Measurements from ENCODE around the gene GNA15. TPM values are rescaled to one million over a fixed set of nuclear protein-coding genes. Genes with fewer than 3 reads are reported as not detected.
"Not testable (repeated sequence)": the region's sequence is repeated elsewhere in the genome, so short reads cannot be mapped to it uniquely, and the experiment has no call there.

The GNA15 gene, protein sequence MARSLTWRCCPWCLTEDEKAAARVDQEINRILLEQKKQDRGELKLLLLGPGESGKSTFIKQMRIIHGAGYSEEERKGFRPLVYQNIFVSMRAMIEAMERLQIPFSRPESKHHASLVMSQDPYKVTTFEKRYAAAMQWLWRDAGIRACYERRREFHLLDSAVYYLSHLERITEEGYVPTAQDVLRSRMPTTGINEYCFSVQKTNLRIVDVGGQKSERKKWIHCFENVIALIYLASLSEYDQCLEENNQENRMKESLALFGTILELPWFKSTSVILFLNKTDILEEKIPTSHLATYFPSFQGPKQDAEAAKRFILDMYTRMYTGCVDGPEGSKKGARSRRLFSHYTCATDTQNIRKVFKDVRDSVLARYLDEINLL
- 1.6 TPM for polyA plus RNA-seq (ENCODE audit: insufficient read length)

DNA sequence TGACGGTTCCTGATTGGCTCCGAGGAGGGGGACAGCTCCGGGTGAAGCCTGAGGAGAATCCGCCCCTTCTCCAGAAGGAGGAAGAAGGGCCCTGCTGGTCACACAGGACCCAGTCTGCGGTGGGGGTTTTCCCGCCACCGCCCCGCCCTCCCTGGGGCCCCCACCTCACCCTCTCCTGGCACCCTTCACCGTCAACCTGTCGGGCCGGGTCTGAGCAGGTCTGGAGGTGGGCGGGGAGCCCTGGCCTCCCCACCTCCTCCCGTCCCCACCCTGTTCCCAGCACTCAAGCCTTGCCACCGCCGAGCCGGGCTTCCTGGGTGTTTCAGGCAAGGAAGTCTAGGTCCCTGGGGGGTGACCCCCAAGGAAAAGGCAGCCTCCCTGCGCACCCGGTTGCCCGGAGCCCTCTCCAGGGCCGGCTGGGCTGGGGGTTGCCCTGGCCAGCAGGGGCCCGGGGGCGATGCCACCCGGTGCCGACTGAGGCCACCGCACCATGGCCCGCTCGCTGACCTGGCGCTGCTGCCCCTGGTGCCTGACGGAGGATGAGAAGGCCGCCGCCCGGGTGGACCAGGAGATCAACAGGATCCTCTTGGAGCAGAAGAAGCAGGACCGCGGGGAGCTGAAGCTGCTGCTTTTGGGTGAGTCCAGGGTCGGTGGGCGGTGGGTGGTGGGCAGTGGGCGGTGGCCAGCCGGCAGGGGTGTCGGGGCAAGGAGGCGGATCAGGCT, at the start of gene GNA15:
GNA15 (plus strand) TSS at position 73 of the 723 bp plus-strand sequence; CDS start at position 491, 418 bp downstream.
- DNase-seq (ENCODE audit: low read depth) = no peak

DNA sequence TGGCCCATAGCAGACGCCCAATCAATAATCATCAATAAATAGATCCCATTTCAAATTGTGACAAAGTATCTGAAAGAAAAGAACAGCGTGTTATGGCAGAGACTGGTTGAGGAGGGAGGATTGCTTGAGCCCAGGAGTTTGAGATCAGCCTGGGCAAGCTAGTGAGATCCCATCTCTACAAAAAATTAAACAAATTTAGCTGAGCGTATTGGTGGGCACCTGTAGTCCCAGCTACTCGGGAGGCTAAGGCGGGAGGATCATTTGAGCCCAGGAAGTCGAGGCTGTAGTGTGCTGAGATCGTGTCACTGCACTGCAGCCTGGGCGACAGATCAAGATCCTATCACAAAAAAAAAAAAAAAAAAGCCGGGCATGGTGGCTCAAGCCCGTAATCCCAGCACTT, 48.1 kb upstream of the GNA15 start:
- no peak for DNase-seq (ENCODE audit: low read depth)

GRCh38 chr19:3089299-3089855, 46.5 kb upstream of the GNA15 start:
- not testable (repeated sequence) for DNase-seq (ENCODE audit: low read depth)

GRCh38 chr19:3094601-3095440, 41.0 kb upstream of the GNA15 start:
- no peak for DNase-seq (ENCODE audit: low read depth)

- no peak for DNase-seq (ENCODE audit: low read depth)
These were observed 40.2 kb upstream of the GNA15 start for GRCh38 chr19:3095441-3096191.

DNA sequence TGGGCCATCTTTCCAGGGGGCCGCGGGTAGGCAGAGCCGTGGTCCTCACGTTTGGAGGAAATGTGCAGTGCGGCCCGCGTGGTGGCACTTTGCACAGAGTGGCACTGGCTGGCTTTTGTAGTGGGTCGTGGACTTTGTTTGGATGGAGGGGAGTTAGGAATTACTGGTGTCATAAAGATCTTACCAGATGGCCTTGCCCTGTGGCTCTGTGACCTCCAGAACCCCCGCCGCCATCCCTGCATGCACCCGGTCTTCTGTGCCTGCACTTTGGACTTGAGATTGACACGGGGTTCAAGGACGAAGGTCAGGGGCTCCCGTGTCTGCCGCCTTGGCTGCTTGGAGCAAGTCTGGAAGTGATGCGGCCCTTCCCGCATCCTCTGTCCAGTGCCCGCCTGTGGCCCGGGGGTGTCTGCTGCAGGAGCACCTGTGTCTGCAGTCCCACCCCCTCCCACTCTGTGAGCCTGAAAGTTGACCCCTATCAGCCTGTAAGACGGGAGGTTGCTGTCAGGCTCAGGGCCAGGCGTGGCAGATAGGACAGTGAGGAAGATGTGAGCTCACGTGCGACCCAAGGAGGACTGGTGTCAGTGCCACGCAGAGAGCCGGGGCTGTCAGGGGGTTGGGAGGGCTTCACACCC, 39.4 kb upstream of the GNA15 start:
- DNase-seq (ENCODE audit: low read depth) = no peak

DNA sequence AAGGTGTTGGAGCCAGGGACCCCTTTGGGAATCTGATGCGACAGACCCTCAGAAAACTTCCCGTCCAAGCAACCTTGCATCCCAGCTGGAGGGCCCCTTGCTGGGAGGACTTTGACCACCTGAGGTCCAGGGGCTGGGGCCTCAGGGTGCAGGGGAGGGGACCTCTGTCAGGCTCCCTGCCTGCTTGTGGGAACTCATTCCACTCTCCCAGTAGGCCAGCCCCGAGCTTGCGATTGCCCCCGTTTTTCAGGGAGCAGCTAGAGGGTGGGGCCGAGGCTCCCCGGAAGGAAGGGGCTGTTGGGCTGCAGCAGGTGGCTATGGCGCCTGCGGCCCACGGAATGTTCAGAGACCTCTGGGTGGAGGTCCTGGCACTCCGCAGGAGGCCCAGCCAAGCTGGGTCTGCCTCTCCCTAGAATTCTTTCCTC, 38.9 kb upstream of the GNA15 start:
- DNase-seq (ENCODE audit: low read depth) = no peak

DNA sequence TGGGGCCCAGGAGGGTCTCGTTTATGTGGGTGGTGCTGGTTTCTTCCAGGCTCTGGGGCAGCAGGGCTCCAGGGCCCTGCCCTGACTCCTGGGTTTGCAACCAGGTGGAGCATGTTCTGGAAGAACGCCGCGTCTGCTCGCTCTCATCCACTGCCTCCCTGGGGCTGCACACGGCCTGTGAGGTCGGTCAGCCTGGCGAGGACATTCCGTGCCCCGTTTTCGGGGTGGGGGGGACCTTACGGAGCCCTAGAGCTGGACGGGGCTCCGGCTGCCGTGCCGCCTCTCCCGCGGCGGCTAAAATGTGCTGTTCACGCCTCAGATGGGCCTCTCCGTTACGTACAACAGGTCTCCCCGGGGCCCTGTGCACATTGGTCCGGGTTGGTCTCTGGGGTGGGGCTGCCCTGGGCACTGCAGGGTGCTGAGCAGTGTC, 38.4 kb upstream of the GNA15 start:
- no peak for DNase-seq (ENCODE audit: low read depth)

GRCh38 chr19:3098141-3098514, 37.7 kb upstream of the GNA15 start:
- no peak for DNase-seq (ENCODE audit: low read depth)

- no peak for DNase-seq (ENCODE audit: low read depth)
These were observed 37.1 kb upstream of the GNA15 start for GRCh38 chr19:3098515-3099346.

GRCh38 chr19:3099347-3100145, 36.3 kb upstream of the GNA15 start:
- DNase-seq (ENCODE audit: low read depth) = no peak

GRCh38 chr19:3100331-3100730, 35.5 kb upstream of the GNA15 start:
- DNase-seq (ENCODE audit: low read depth) = no peak

DNA sequence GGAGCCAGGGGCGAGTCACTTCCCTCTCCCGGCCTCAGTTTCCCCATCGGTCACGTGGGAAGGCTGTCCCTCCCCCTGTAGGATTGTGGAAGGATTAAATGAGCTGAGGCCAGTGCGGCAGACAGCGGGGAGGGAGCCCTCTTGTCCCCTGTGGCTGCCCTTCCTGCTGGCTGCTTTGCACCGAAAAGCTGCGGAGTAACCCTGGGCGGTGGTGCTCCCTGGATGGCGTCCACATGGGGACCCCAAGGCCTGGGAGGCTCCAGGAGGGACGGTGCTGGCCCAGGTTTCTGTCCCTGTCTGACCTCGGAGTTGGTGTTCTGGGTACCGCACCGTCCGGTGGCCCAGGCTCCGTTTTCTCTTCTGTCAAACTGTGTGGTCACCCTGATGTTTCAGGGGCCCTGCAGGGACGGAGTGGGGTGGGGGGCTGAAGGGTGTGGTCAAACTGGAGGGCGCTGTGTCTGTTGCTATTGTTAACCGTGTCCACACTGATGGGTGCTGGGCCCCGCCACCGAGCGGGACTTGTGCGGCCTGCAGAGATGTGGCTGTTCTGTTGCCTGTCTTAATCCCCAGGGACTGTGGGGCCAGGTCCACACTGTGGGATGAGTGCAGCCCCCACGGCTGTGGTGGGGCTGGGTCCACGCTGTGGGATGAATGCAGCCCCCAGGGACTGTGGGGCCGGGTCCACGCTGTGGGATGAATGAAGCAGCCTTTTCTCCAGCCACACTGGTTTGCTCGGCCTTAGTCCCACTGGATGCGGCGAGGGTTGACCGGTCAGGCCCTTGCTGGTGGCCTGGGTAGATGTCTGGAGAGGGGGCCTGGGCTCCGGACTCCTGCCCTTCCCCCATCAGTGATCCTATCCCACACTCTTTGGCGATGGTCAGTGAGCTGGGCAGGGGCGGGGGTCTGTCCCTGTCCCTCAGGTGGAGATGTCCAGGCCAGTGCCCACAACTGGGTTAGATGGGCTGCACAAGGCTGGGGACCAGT, 34.8 kb upstream of the GNA15 start:
- no peak for DNase-seq (ENCODE audit: low read depth)

DNA sequence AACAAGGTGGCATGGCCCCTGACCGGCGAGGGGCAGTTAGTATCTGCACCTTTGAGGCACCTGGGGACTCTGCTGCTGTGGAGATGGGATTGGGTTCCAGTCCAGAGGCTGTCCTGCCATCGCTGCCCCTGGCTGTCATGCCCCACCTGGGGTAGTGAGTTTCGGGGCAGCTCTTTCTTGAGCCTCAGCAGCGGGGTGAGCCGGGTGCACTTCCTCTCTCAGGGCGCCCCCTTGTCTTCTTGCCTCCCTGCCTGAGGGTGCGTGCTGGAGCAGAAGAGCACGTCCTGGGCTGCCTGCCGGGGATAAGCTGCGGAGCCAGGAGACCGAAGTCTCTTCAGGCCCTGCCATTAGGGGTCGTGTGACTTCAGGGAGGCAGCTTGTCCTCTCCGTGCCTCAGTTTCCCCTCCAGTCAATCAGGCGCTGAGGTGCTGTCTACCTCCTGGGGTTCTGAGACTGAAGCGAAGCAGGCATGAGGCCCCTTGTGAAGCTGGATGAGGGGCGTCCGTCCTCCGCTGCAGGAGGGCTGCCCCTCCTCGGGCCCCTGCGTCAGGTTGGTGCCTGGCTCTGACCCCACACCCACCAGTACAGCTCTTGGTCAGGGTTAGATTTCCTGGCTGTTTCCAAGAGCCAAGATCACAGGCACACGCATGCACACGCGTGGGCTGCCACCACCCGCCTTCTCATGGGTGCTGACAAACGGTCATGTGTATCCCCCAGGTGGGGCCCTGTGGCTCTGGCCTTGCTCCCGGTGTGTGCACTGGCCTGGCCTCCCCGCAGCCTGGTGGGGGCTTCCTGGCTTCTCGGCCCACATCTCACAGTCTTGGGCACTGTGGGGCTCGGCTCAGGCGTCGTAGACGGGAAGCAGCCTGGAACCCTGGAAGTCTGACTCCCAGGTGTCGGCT, 33.3 kb upstream of the GNA15 start:
- DNase-seq (ENCODE audit: low read depth) = no peak

GRCh38 chr19:3104708-3104983, 31.2 kb upstream of the GNA15 start:
- no peak for DNase-seq (ENCODE audit: low read depth)

DNA sequence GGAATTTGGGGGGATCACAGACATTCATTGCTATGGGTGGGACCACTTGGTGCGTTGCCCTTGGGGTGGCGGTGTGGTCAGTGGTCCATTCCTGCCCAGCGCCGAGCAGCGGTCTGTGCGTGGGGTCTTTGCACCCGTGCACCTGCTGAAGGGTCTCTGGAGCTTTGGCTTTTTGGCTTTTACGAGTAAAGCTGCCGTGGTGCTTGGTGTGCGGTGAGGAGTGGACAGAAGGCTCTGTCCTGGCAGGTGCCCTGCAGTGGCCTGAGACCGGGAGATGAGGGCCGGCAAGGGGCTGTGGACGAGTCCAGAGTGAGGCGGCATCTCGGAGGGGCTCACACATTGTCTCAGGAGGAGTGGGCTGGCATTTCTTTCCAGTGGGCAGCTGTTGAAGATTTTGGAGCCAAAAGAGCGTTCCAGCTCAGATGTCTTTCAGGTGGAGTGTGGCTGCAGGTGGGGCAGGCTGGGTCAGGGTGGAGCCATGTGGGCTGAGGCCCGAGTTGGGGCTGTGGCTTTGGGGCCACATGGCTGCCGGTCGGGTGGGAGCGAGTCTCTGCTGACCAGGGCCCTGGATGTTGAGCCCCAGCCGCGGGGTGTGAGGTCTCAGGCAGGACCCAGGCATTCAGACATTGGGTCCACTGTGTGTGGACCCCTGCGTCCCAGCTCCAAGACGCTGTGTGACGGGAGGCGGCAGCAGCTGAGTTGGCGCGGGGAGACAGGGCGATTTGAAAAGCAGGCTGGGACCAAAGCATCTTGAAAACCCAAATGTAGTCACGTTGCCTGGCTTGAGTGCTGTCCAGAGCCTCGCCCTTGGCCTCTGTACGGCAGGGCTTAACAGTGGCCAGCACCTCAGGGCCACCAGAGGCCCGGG, 30.0 kb upstream of the GNA15 start:
- DNase-seq (ENCODE audit: low read depth) = no peak

Data from forelimb muscle (tissue), 1 donor.